HepG2 (cell line): ENCODE results near the gene SHISA9. TPM values are rescaled to one million over a fixed set of nuclear protein-coding genes. Genes with fewer than 3 reads are reported as not detected.

Experiments used
- ATAC-seq: fragments of 200-7000 bp; cut with Tn5 transposase; 3 replicates; pipeline ENCODE4 v1.9.1; 2020; ENCODE audit warnings: mild to moderate bottlenecking, moderate library complexity
- BruUV-seq: library from RNA; stranded (reverse); fragments of 400-500 nt; replicated peaks from 2 replicates; lab custom pipeline; 2021; lab: Mats Ljungman, UMichigan
- CTCF ChIA-PET: fragments of 300-600 bp; formaldehyde crosslinking; extraction: SDS; loops from one replicate; lab custom pipeline; 2021; ENCODE audit warnings: low total read pairs, inconsistent platforms, low intra/inter-chr PET ratio; lab: Yijun Ruan, JAX
- POLR2A ChIA-PET: fragments of 350-600 bp; sonication (Branson Sonifier 250); formaldehyde crosslinking; loops from one replicate; lab custom pipeline; 2020; ENCODE audit warnings: antibody characterized with exemption, inconsistent platforms; lab: Yijun Ruan, JAX
- DNase-seq: peaks from one replicate; pipeline ENCODE4 v3.0.0-alpha.2; 2015; ENCODE audit warnings: low spot score
- FAIRE-seq: peaks from 3 replicates; lab custom pipeline; 2011; peaks lifted over from hg19 to GRCh38; lab: Jason Lieb, UNC
- H2AFZ ChIP-seq: one replicate; pipeline ENCODE4 v1.6.1; 2011; ENCODE audit warnings: low read length, inconsistent platforms
- H3K27ac ChIP-seq: fragments of 300-600 bp; 3 replicates; pipeline ENCODE4 v1.8.0; 2011; ENCODE audit warnings: mixed run types, mild to moderate bottlenecking, mixed read lengths, low read length, inconsistent platforms; ENCODE audit not compliant: insufficient read depth; ENCODE audit errors: extremely low read length
- H3K27me3 ChIP-seq, 2 experiments: fragments of 200-600 bp in 1 of 2; 2 replicates in 1 of 2; 3 replicates in 1 of 2; pipeline versions ENCODE4 v1.6.0 to v1.8.0; 2011; ENCODE audit warnings: low read length in 2 of 2, mild to moderate bottlenecking in 2 of 2, moderate library complexity in 2 of 2, inconsistent platforms in 1 of 2; ENCODE audit not compliant: insufficient read depth in 2 of 2, control insufficient read depth in 1 of 2
- H3K36me3 ChIP-seq, 2 experiments: fragments of 200-600 bp in 1 of 2; replicated peaks in 1 of 2; 2 replicates in 1 of 2; 3 replicates in 1 of 2; pipeline versions ENCODE4 v1.5.1 to v1.8.0; 2011; ENCODE audit warnings: low read length in 2 of 2, inconsistent platforms in 1 of 2; ENCODE audit not compliant: insufficient read depth in 2 of 2, control insufficient read depth in 1 of 2
- H3K4me1 ChIP-seq: 2 replicates; pipeline ENCODE4 v1.5.1; 2012; ENCODE audit warnings: low read length, inconsistent platforms; ENCODE audit not compliant: insufficient read depth
- H3K4me2 ChIP-seq: 2 replicates; pipeline ENCODE4 v1.6.0; 2011; ENCODE audit warnings: low read depth, low read length, inconsistent platforms
- H3K4me3 ChIP-seq, 3 experiments: fragments of 200-600 bp in 1 of 3; sonication (generic), shearing (Covaris generic) in 1 of 3; replicated peaks in 1 of 3; 2 replicates each; pipeline ENCODE4 v1.5.1; 2011 to 2016; ENCODE audit warnings: low read length in 3 of 3, inconsistent platforms in 2 of 3, low read depth in 2 of 3, mild to moderate bottlenecking in 2 of 3, control low read depth in 1 of 3, mixed read lengths in 1 of 3; ENCODE audit not compliant: insufficient read depth in 1 of 3
- H3K79me2 ChIP-seq: one replicate; pipeline ENCODE4 v1.6.1; 2011; ENCODE audit warnings: low read length, inconsistent platforms; ENCODE audit not compliant: insufficient read depth
- H3K9ac ChIP-seq: 2 replicates; pipeline ENCODE4 v1.6.0; 2011; ENCODE audit warnings: mild to moderate bottlenecking, low read depth, low read length, inconsistent platforms; ENCODE audit not compliant: insufficient read depth
- H3K9me3 ChIP-seq: 2 replicates; pipeline ENCODE4 v1.5.1; 2012; ENCODE audit warnings: mild to moderate bottlenecking, low read length
- H4K20me1 ChIP-seq: 2 replicates; pipeline ENCODE4 v1.6.0; 2011; ENCODE audit warnings: inconsistent platforms, mild to moderate bottlenecking, low read length, moderate library complexity; ENCODE audit not compliant: insufficient read depth
- NFYB ChIP-seq: sonication (generic); formaldehyde crosslinking; IDR thresholded peaks from 2 replicates; pipeline ENCODE4 v1.4.0; 2020; ENCODE audit warnings: missing genetic modification reagents
- ZEB1 ChIP-seq: IDR thresholded peaks from 2 replicates; pipeline ENCODE4 v1.6.1; 2012; ENCODE audit warnings: mild to moderate bottlenecking, low read depth, inconsistent platforms; ENCODE audit not compliant: insufficient replicate concordance
- ZFP91 ChIP-seq: sonication (generic); formaldehyde crosslinking; IDR thresholded peaks from 2 replicates; pipeline ENCODE4 v1.9.0; 2022; ENCODE audit warnings: missing genetic modification reagents, mild to moderate bottlenecking, borderline replicate concordance
- ZNF616 ChIP-seq: sonication (generic); formaldehyde crosslinking; IDR thresholded peaks from 2 replicates; pipeline ENCODE4 v1.5.0; 2020; ENCODE audit warnings: low read depth, mild to moderate bottlenecking, missing genetic modification reagents
- ZNF678 ChIP-seq: sonication (generic); formaldehyde crosslinking; IDR thresholded peaks from 2 replicates; pipeline ENCODE4 v1.4.0; 2020; ENCODE audit warnings: mild to moderate bottlenecking, missing genetic modification reagents
- WGBS: methylation state at CpG from one replicate; pipeline ENCODE4 v1.1.6; 2017; ENCODE audit warnings: low lambda C conversion rate; 5-methylcytosine and 5-hydroxymethylcytosine counted together
- in situ Hi-C: cut with HindIII; loops from 2 replicates; pipeline ENCODE4 v1.10.0; 2017; ENCODE audit warnings: low pct_unique_long_range_greater_than_20kb; ENCODE audit not compliant: extremely low pct_ligation_motif_present
- intact Hi-C: fragments of 100-400 bp; cut with micrococcal nuclease; formaldehyde crosslinking; loops from one replicate; pipeline ENCODE4 v1.10.0; 2022; ENCODE audit not compliant: unreplicated experiment
- polyA plus RNA-seq, 8 experiments: library from polyadenylated mRNA; depleted of rRNA in 3 of 8; stranded (reverse) in 7 of 8; unstranded in 1 of 8; fragments of >200 nt; fragmentation: Illumina TruSeq in 4 of 8; extraction: Trizol in 4 of 8; gene quantifications; 2 replicates each; pipeline versions ENCODE4 v1.2.1 to v1.2.3, GENCODE V29; 2011 to 2016; ENCODE audit warnings: low read depth in 4 of 8, missing spikeins in 1 of 8, mixed read lengths in 1 of 8; ENCODE audit not compliant: insufficient read depth in 1 of 8
- total RNA-seq, 5 experiments: library from RNA; depleted of rRNA; stranded (reverse); fragments of >200 nt; fragmentation: Illumina TruSeq; extraction: Trizol; gene quantifications; 2 replicates each; pipeline ENCODE4 v1.2.3, GENCODE V29; 2016; ENCODE audit warnings: low read depth in 1 of 5

SHISA9 gene
- total and polyA plus RNA-seq, 2 of the 13 experiments (the other 11 are each of a cell fraction or from before 2014, with no cell fraction given), result 0.01 TPM; not detected in 1

DNA sequence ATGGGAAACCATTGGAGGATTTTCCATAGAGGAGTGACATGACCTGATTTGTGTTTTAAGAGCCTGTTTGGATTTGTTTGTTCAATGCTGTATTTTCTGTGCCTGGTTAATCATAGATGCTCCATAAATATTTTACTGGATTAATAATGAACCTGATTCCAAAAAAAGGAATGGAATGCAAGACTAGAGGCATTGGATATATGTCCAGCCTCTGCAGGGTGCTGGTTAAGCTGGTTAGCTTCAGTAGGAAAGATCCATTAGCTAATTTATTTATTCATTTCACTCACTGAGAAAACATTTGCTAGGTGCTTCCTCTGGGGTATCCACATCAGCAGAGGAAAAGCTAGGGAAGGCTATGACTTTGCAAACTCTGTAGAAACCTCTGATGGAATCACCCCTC, 57.7 kb downstream of the SHISA9 start:
- FAIRE-seq (no peak), DNase-seq (no peak), ATAC-seq (no peak)
- TF ChIP-seq ZEB1 (no peak), NFYB (no peak), ZFP91 (no peak)
- in situ Hi-C loops (no loop called here), intact Hi-C loops (no loop called here)
- Histone ChIP-seq H3K9me3 (no peaks in the 10 kb centered on the region), H3K79me2 (no peaks in the 10 kb centered on the region), H4K20me1 (no peaks in the 10 kb centered on the region), H3K36me3 (no peaks in the 10 kb centered on the region), H3K4me2 (no peak overlapping the region), H2AFZ (no peak overlapping the region), H3K27ac (no peak overlapping the region), H3K27me3 (peaks cover 0 to 5% of the 10 kb centered on the region in 2 experiments; a peak in 1 of 5 replicates), H3K4me1 (no peaks in the 10 kb centered on the region), H3K9ac (no peak overlapping the region), H3K4me3 (no peak overlapping the region)
- POLR2A ChIA-PET, result no interaction called here
- CTCF ChIA-PET, result no interaction called here
- BruUV-seq, result no TSS peak

DNA sequence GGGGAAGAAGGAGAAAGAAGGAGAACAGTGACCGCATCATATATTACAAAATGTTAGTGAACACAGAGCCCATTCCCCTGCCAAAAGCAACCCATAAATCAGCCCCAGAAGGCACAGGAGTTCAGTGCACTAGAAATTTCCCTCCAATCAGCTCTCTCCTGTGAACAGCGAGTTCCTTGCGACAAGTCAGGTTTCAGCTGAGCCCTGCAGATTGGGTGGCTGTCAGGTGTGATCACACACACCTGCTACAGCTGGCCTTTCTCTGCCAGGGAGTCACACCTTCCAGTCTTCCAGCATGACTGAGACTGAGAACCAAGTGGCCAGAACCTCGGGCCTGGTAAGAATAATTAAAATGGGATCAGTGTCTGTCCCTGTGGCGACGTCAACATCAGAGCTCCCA, 60.2 kb downstream of the SHISA9 start:
- H3K79me2 ChIP-seq, result no peaks in the 10 kb centered on the region
- H3K4me1 ChIP-seq, result no peaks in the 10 kb centered on the region
- H3K4me2 ChIP-seq, result no peak overlapping the region
- ATAC-seq, result no peak
- ChIA-PET CTCF (no interaction called here), POLR2A (no interaction called here)
- intact Hi-C loops, result no loop called here
- 55% methylated on average over 6 of the region's 6 CpGs for WGBS
- no peak overlapping the region for H3K27ac ChIP-seq
- no peaks in the 10 kb centered on the region for H3K36me3 ChIP-seq
- no peaks in the 10 kb centered on the region for H3K9me3 ChIP-seq
- no peak overlapping the region for H3K9ac ChIP-seq
- H3K27me3 ChIP-seq, result peaks cover 0 to 5% of the 10 kb centered on the region in 2 experiments; a peak in 1 of 5 replicates
- TF ChIP-seq ZNF678 (CRISPR knock-in tag), result no peak
- no peak for TF ChIP-seq ZNF616 (CRISPR knock-in tag)
- TF ChIP-seq, all 625 proteins: peak for 0
- DNase-seq, result no peak
- Histone ChIP-seq H2AFZ (no peak overlapping the region), H3K4me3 (no peak overlapping the region), H4K20me1 (no peaks in the 10 kb centered on the region)
- no peak for FAIRE-seq
- in situ Hi-C loops, result no loop called here
- BruUV-seq, result no TSS peak
